CD4-positive, CD25-positive, alpha-beta regulatory T cell (primary cell): ENCODE measurements around the gene LZTS2. TPM values are rescaled to one million over a fixed set of nuclear protein-coding genes. Genes with fewer than 3 reads are reported as not detected.

Source experiments
- ATAC-seq, 2 donors: fragments of 150-1000 bp; cut with Tn5 transposase; one replicate each; pipeline ENCODE4 v1.10.0; 2021; ENCODE audit warnings: low read depth in 2 of 2, moderate number of reproducible peaks in 2 of 2, moderate library complexity in 1 of 2
- DNase-seq, 3 donors: peaks; one replicate each; pipeline versions ENCODE4 v3.0.0 to v3.0.0-alpha.2; 2012 to 2022; ENCODE audit warnings: mixed read lengths in 1 of 3
- H3K27ac ChIP-seq: one replicate; pipeline ENCODE4 v1.7.0; 2013; ENCODE audit warnings: mild to moderate bottlenecking, low read length; ENCODE audit not compliant: insufficient read depth, poor library complexity, severe bottlenecking
- H3K27me3 ChIP-seq: one replicate; pipeline ENCODE4 v1.7.0; 2013; ENCODE audit warnings: low read length; ENCODE audit not compliant: control insufficient read depth, insufficient read depth
- H3K36me3 ChIP-seq: one replicate; pipeline ENCODE4 v1.7.0; 2013; ENCODE audit warnings: mild to moderate bottlenecking, low read length, moderate library complexity; ENCODE audit not compliant: control insufficient read depth, insufficient read depth
- H3K4me1 ChIP-seq: 2 replicates; pipeline ENCODE4 v1.7.0; 2013; ENCODE audit warnings: mild to moderate bottlenecking, low read length; ENCODE audit not compliant: insufficient read depth, control insufficient read depth, poor library complexity, severe bottlenecking
- H3K4me3 ChIP-seq: one replicate; pipeline ENCODE4 v1.7.0; 2013; ENCODE audit warnings: low read depth, mild to moderate bottlenecking, low read length, moderate library complexity
- H3K9me3 ChIP-seq, 2 experiments: 1 replicate in 1 of 2; 2 replicates in 1 of 2; pipeline ENCODE4 v1.7.0; 2013; ENCODE audit warnings: low read length in 2 of 2, mild to moderate bottlenecking in 1 of 2, moderate library complexity in 1 of 2; ENCODE audit not compliant: control insufficient read depth in 2 of 2
- H3K27ac Mint-ChIP-seq, 3 donors: one replicate each; pipeline ENCODE4 v1.8.0; 2020 to 2022; ENCODE audit warnings: mild to moderate bottlenecking in 3 of 3, mixed read lengths in 3 of 3, moderate library complexity in 2 of 3
- H3K27me3 Mint-ChIP-seq: one replicate; pipeline ENCODE4 v1.8.0; 2022; ENCODE audit warnings: mild to moderate bottlenecking, mixed read lengths
- H3K36me3 Mint-ChIP-seq: one replicate; pipeline ENCODE4 v1.8.0; 2020; ENCODE audit warnings: mixed read lengths
- H3K4me1 Mint-ChIP-seq, 4 donors: one replicate each; pipeline ENCODE4 v1.8.0; 2020 to 2022; ENCODE audit warnings: mixed read lengths in 4 of 4, mild to moderate bottlenecking in 1 of 4
- H3K4me3 Mint-ChIP-seq, 4 donors: one replicate each; pipeline ENCODE4 v1.8.0; 2020 to 2022; ENCODE audit warnings: mild to moderate bottlenecking in 4 of 4, mixed read lengths in 4 of 4, moderate library complexity in 3 of 4
- H3K9me3 Mint-ChIP-seq, 7 donors: one replicate each; pipeline ENCODE4 v1.8.0; 2020 to 2022; ENCODE audit warnings: mixed read lengths in 7 of 7, mild to moderate bottlenecking in 3 of 7, moderate library complexity in 2 of 7
- polyA plus RNA-seq, 4 donors: library from polyadenylated mRNA; unstranded; fragments of 300-500 nt; fragmentation: Illumina TruSeq; gene quantifications; one replicate each; pipeline ENCODE4 v1.2.3, GENCODE V29; 2021
- total RNA-seq: library from RNA; stranded (reverse); gene quantifications from one replicate; pipeline ENCODE4 v1.2.3, GENCODE V29; 2022

Gene LZTS2
- total and polyA plus RNA-seq, 5 donors from 2014 or later: 11.0 to 19.3 (median 13.2) TPM

DNA sequence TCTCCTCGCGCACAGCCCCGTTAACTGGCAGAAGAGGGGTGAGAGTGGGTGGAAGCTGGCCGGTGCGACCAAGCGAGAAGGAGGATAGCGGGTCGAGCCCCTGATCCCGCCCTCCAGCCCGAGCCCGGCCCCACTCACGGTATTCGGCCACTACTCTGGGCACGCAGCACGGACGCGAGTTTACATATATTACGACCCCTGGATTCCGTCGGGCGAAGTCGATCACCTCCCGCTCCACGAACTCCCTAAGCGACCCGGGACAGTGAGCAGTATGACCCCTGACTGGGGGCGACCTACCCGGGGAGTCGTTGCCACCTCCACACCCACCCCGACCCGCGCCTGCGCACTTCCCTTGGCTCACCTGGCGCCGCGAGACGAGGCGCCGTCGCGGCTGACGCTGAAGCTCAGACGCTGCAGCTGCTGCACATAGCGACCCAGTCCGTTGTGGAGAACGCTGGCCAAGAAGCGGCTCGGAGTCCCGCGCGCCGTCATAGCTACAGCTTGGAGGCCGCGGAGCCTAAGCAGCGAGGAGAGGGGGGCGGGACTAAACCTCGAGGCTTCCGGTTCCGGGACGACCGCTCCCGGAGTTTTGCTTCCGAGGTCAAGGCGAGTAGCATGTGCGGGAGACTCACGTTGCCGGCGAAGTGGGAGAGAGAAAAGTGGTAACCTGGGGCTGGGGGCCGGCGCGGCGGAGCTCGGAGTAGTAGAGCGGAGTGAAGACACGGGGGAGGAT is 12.5 kb upstream of the LZTS2 start, which contains the start of the genes MRPL43 and TWNK:
TSS of gene MRPL43 (minus strand) at position 546 of the 733 bp plus-strand sequence. CDS start at position 492, 54 bp downstream.
TSS of gene TWNK (plus strand) at position 592 of the 733 bp plus-strand sequence. CDS start 668 bp downstream, outside the sequence.
- Mint-ChIP-seq H3K27ac (peak within 1 kb of the TSS; percentile 57 to 92 (median 79)), H3K4me1 (peaks cover 0 to 69% (median 36%) of the 10 kb centered on the region in 4 donors), H3K4me3 (peak within 1 kb of the TSS; percentile 96 to 99 (median 98)), H3K9me3 (no peaks in the 10 kb centered on the region), H3K36me3 (peaks cover 26% of the 10 kb centered on the region), H3K27me3 (no peaks in the 10 kb centered on the region)
- Histone ChIP-seq H3K27ac (peak within 1 kb of the TSS; percentile 76), H3K4me1 (peaks cover 27% of the 10 kb centered on the region), H3K4me3 (peak within 1 kb of the TSS; percentile 82), H3K9me3 (no peaks in the 10 kb centered on the region), H3K27me3 (no peaks in the 10 kb centered on the region), H3K36me3 (peaks cover 26% of the 10 kb centered on the region)
- peak; percentile 78 to 90 (median 87) for DNase-seq
- ATAC-seq: peak; percentile 93 to 94

DNA sequence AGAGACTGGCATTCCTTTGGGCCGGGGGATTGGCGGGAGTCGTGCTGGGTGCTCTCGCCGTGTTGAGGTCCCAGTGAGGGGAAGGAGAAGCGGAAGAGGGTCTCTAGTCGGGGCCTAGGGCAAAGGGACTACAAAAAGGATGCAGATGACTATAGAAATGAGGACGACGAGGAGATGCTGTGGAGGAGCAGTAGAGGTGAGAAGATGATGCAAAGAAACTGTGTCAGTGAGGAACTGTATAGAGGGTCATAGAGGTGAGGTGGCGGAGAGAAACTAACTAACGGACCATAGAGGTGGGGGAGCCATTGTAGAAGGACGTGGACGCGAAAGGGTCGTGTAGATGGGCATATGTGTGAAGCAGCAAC is 11.9 kb upstream of the LZTS2 start:
- no peaks in the 10 kb centered on the region for H3K9me3 Mint-ChIP-seq
- H3K36me3 Mint-ChIP-seq: peaks cover 21% of the 10 kb centered on the region
- H3K4me1 Mint-ChIP-seq: peaks cover 0 to 67% (median 36%) of the 10 kb centered on the region in 4 donors
- H3K4me3 ChIP-seq: peak overlapping the region; percentile 82
- H3K4me1 ChIP-seq: peaks cover 27% of the 10 kb centered on the region
- H3K4me3 Mint-ChIP-seq: peak overlapping the region; percentile 96 to 99 (median 98)
- H3K27me3 ChIP-seq: no peaks in the 10 kb centered on the region
- peak overlapping the region; percentile 76 for H3K27ac ChIP-seq
- peak overlapping the region; percentile 57 to 92 (median 79) for H3K27ac Mint-ChIP-seq
- H3K27me3 Mint-ChIP-seq: no peaks in the 10 kb centered on the region
- H3K36me3 ChIP-seq: peaks cover 26% of the 10 kb centered on the region
- H3K9me3 ChIP-seq: no peaks in the 10 kb centered on the region
- peak in 1 of 3 donors; percentile 18 for DNase-seq
- ATAC-seq: no peak

DNA sequence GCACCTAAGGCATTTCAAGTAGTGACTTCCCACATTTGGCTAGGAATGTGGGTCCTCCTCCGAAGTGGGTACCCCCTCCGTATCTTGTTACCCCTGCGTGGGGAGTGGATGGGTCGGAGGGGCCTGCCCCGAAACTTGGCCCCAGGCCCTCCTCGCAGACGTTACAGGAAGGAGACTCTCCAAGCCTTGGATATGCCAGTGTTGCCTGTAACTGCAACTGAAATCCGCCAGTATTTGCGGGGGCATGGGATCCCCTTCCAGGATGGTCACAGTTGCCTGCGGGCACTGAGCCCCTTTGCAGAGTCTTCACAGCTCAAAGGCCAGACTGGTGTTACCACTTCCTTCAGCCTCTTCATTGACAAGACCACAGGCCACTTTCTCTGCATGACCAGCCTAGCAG is 11.4 kb upstream of the LZTS2 start:
- Mint-ChIP-seq H3K36me3 (peaks cover 17% of the 10 kb centered on the region), H3K4me3 (peak overlapping the region; percentile 96 to 99 (median 98)), H3K27me3 (no peaks in the 10 kb centered on the region), H3K9me3 (no peaks in the 10 kb centered on the region), H3K27ac (peak overlapping the region; percentile 57 to 92 (median 79)), H3K4me1 (peaks cover 0 to 65% (median 35%) of the 10 kb centered on the region in 4 donors)
- Histone ChIP-seq H3K27ac (no peak overlapping the region), H3K36me3 (peaks cover 25% of the 10 kb centered on the region), H3K27me3 (no peaks in the 10 kb centered on the region), H3K4me1 (peaks cover 27% of the 10 kb centered on the region), H3K9me3 (no peaks in the 10 kb centered on the region), H3K4me3 (peak overlapping the region; percentile 82)
- DNase-seq (no peak), ATAC-seq (no peak)

DNA sequence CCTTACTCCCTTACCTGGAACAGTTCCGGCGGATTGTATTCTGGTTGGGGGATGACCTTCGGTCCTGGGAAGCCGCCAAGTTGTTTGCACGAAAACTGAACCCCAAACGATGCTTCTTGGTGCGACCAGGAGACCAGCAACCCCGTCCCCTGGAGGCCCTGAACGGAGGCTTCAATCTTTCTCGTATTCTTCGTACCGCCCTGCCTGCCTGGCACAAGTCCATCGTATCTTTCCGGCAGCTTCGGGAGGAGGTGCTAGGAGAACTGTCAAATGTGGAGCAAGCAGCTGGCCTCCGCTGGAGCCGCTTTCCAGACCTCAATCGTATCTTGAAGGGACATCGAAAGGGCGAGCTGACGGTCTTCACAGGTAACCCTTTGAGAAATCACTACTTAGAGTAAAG is 10.5 kb upstream of the LZTS2 start:
- H3K27ac ChIP-seq: no peak overlapping the region
- peaks cover 0 to 63% (median 34%) of the 10 kb centered on the region in 4 donors for H3K4me1 Mint-ChIP-seq
- peaks cover 27% of the 10 kb centered on the region for H3K4me1 ChIP-seq
- H3K9me3 Mint-ChIP-seq: no peaks in the 10 kb centered on the region
- peaks cover 24% of the 10 kb centered on the region for H3K36me3 ChIP-seq
- ATAC-seq (no peak), DNase-seq (no peak)
- no peak overlapping the region for H3K4me3 ChIP-seq
- no peaks in the 10 kb centered on the region for H3K27me3 ChIP-seq
- H3K9me3 ChIP-seq: no peaks in the 10 kb centered on the region
- H3K27me3 Mint-ChIP-seq: no peaks in the 10 kb centered on the region
- H3K27ac Mint-ChIP-seq: no peak overlapping the region
- peak overlapping the region in 2 of 4 donors; percentile 32 to 43 for H3K4me3 Mint-ChIP-seq
- peaks cover 17% of the 10 kb centered on the region for H3K36me3 Mint-ChIP-seq

DNA sequence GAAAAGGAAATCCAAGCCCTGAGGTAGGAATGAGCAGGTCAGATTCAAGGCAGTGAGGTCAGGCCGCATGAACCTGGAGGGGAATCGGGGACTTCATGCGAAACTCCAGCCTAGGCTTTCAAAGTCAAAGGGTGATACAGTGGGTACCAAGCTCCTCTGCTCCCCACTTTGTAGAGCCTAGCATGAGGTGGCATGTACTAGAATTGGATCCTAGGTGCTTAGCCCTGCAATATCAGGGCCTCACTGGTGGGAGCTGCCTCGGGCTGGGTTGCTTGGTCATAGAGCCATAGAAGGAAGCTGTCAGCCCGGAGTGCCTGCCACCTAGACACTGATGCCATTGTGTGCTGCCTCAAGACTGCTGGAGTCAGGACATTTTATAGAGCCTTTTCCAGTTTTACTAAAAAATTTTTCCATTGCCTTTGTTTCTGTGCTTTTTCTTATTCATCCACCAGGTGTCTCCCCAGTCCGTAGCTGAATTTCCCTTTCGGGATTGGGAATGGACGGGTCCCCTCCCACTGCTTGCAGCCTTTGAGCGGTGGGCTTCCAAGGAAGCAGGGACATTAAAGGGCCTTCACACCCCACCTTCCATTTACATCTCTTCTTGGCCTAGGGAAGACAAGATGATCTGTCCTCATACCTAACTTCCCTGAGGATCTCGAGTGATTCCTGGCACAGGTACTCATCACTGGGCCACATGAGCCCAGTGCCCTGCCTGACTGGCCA is 5.5 kb upstream of the LZTS2 start:
- DNase-seq (no peak), ATAC-seq (no peak)
- H3K4me3 Mint-ChIP-seq: peak overlapping the region in 2 of 4 donors; percentile 90 to 96
- Histone ChIP-seq H3K36me3 (peaks cover 24% of the 10 kb centered on the region), H3K27me3 (no peaks in the 10 kb centered on the region), H3K4me1 (peaks cover 32% of the 10 kb centered on the region), H3K9me3 (no peaks in the 10 kb centered on the region), H3K4me3 (no peak overlapping the region), H3K27ac (no peak overlapping the region)
- peaks cover 21% of the 10 kb centered on the region for H3K36me3 Mint-ChIP-seq
- H3K27ac Mint-ChIP-seq: peak overlapping the region; percentile 75 to 89 (median 86)
- no peaks in the 10 kb centered on the region for H3K9me3 Mint-ChIP-seq
- peaks cover 5 to 44% (median 25%) of the 10 kb centered on the region in 4 donors for H3K4me1 Mint-ChIP-seq
- H3K27me3 Mint-ChIP-seq: no peaks in the 10 kb centered on the region

DNA sequence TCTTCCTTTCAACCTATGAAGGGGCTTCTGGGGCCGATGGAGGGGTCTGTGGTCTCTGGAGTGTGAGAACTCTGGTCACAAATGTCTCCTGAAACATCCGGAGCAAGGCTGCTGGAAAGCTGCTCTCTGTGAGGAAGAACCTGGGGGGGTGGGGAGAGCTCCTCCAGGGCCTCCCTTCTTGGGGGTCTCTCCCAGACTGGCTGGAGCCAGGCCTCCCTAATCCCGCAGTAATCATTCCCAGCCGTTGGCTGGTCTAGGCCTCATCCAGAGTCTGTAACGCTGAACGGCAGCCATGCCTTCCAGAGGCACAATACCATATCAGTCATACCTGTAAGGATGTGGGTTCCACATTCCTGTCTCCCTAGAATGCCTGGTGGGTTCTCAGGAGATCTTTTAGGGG is 4.4 kb upstream of the LZTS2 start:
- H3K27ac ChIP-seq: no peak overlapping the region
- no peak overlapping the region for H3K4me3 ChIP-seq
- DNase-seq (no peak), ATAC-seq (no peak)
- peaks cover 18% of the 10 kb centered on the region for H3K36me3 Mint-ChIP-seq
- peak overlapping the region; percentile 82 to 96 (median 88) for H3K4me3 Mint-ChIP-seq
- H3K36me3 ChIP-seq: peaks cover 19% of the 10 kb centered on the region
- peaks cover 5 to 36% (median 22%) of the 10 kb centered on the region in 4 donors for H3K4me1 Mint-ChIP-seq
- H3K27ac Mint-ChIP-seq: peak overlapping the region; percentile 43 to 89 (median 69)
- H3K4me1 ChIP-seq: peaks cover 37% of the 10 kb centered on the region
- no peaks in the 10 kb centered on the region for H3K27me3 Mint-ChIP-seq
- H3K9me3 ChIP-seq: no peaks in the 10 kb centered on the region
- no peaks in the 10 kb centered on the region for H3K27me3 ChIP-seq
- no peaks in the 10 kb centered on the region for H3K9me3 Mint-ChIP-seq

DNA sequence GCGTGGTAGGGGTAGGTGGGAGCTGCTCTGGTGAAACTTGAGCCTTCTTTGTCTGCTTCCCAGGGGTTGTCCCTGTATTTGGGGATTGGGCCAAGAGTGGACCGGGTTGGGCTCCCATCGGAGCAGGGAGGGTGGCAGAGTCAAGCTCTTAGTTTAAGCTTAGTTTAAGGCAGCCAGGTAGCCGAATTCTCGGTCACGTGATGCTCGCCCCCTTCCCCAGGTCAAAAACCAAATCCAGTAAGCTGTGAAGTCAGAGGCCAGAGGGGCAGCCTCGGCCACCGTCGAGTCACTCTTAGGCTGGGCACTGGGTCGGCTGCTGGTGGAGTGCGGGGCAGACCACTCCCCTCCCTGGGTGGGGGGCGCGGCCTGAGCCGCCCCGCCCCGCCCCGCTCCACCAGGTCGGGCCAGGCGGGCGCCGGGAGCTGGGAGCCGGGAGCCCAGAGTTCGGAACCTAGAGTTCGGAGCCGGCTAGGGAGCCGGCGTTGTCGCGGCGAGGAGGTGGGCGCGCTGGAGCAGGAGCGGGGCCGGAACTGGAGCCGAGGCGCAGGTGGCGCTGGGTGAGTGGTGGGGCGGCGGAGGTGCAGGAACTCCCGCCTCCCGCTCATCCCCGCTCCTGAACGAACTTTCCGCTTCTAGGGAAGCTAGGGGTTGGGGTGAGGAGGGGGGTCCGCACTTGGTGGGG is 2.8 kb upstream of the LZTS2 start:
- peak overlapping the region; percentile 83 for H3K27ac ChIP-seq
- H3K4me3 ChIP-seq: peak overlapping the region; percentile 47
- peaks cover 4% of the 10 kb centered on the region for H3K36me3 Mint-ChIP-seq
- H3K9me3 ChIP-seq: no peaks in the 10 kb centered on the region
- H3K27me3 ChIP-seq: no peaks in the 10 kb centered on the region
- DNase-seq: peak in 1 of 3 donors; percentile 41
- H3K27me3 Mint-ChIP-seq: peaks cover 6% of the 10 kb centered on the region
- peak in 1 of 2 donors; percentile 18 for ATAC-seq
- H3K4me1 ChIP-seq: peaks cover 34% of the 10 kb centered on the region
- H3K4me1 Mint-ChIP-seq: peaks cover 5 to 34% (median 20%) of the 10 kb centered on the region in 4 donors
- H3K36me3 ChIP-seq: peaks cover 5% of the 10 kb centered on the region
- H3K4me3 Mint-ChIP-seq: peak overlapping the region; percentile 89 to 97 (median 93)
- H3K27ac Mint-ChIP-seq: peak overlapping the region; percentile 89 to 95 (median 94)
- no peaks in the 10 kb centered on the region for H3K9me3 Mint-ChIP-seq
